ENCODE results near the gene HPGDS.

Gene HPGDS

GRCh38 chr4:94358101-94358500 is 15.5 kb upstream of the HPGDS start:
- Histone ChIP-seq H3K27ac (ENCODE audit: low read depth, low read length, poor library complexity, severe bottlenecking) (no peak overlapping the region), H3K9me2 (ENCODE audit: low read depth, low read length) (no peaks in the 10 kb centered on the region)

GRCh38 chr4:94357624-94358023 is 15.0 kb upstream of the HPGDS start:
- Histone ChIP-seq H3K9me3 (ENCODE audit: low read length) (no peaks in the 10 kb centered on the region), H3K4me3 (ENCODE audit: low read depth, low read length, poor library complexity, severe bottlenecking) (no peak overlapping the region), H3K36me3 (ENCODE audit: insufficient read depth, low read length) (no peaks in the 10 kb centered on the region), H3K4me2 (ENCODE audit: low read length) (no peak overlapping the region), H3K79me2 (ENCODE audit: insufficient read depth, low read length) (no peaks in the 10 kb centered on the region), H3K4me1 (ENCODE audit: insufficient read depth, low read length, severe bottlenecking) (no peaks in the 10 kb centered on the region), H3K27ac (ENCODE audit: low read depth, low read length, poor library complexity, severe bottlenecking) (no peak overlapping the region), H3K27me3 (ENCODE audit: insufficient read depth, low read length) (no peaks in the 10 kb centered on the region), H4K20me1 (ENCODE audit: insufficient read depth, low read length) (no peaks in the 10 kb centered on the region), H3K9me2 (ENCODE audit: low read depth, low read length) (no peaks in the 10 kb centered on the region), H3K9ac (ENCODE audit: low read length) (no peak overlapping the region), H3F3A (ENCODE audit: insufficient read depth, low read length) (no peaks in the 10 kb centered on the region), H2AFZ (ENCODE audit: low read length) (no peak overlapping the region)
- TF ChIP-seq EZH2 (IDR thresholded peaks at IDR 0.05; ENCODE audit: borderline replicate concordance, low read length) (no peak), CTCF (IDR thresholded peaks at IDR 0.05; ENCODE audit: low read length) (no peak)

More at GRCh38 chr4:94358101-94358500, 15.5 kb upstream of the HPGDS start:
- Histone ChIP-seq H3K4me3 (ENCODE audit: low read depth, low read length, poor library complexity, severe bottlenecking) (no peak overlapping the region), H3K4me2 (ENCODE audit: low read length) (no peak overlapping the region), H3K9ac (ENCODE audit: low read length) (no peak overlapping the region), H2AFZ (ENCODE audit: low read length) (no peak overlapping the region), H3F3A (ENCODE audit: insufficient read depth, low read length) (no peaks in the 10 kb centered on the region), H3K4me1 (ENCODE audit: insufficient read depth, low read length, severe bottlenecking) (no peaks in the 10 kb centered on the region), H3K9me3 (ENCODE audit: low read length) (no peaks in the 10 kb centered on the region), H3K27me3 (ENCODE audit: insufficient read depth, low read length) (no peaks in the 10 kb centered on the region), H3K36me3 (ENCODE audit: insufficient read depth, low read length) (no peaks in the 10 kb centered on the region), H4K20me1 (ENCODE audit: insufficient read depth, low read length) (no peaks in the 10 kb centered on the region), H3K79me2 (ENCODE audit: insufficient read depth, low read length) (no peaks in the 10 kb centered on the region)
- no peak for TF ChIP-seq CTCF (IDR thresholded peaks at IDR 0.05; ENCODE audit: low read length)
- no peak for TF ChIP-seq EZH2 (IDR thresholded peaks at IDR 0.05; ENCODE audit: borderline replicate concordance, low read length)

DNA sequence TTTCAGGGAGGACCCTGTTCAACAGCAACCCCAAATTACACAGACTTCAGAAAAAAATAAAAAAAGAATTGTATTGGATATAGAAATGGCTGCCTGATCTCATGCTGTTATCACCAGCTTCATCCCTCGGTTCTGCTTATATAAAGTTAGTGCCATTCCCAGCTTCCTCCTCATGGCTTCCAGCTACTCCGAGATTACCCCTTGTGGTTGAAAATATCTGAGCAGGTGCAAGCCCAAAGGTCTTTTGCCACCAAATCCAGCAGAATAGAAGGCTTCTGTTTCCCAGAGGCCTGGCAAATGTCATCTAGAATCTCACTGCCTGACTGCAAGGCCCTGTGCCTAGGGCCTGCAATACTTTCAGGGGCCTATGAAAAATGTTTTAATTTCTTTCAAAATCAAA is 13.8 kb upstream of the HPGDS start:
- no peaks in the 10 kb centered on the region for H3K27me3 ChIP-seq (ENCODE audit: insufficient read depth, low read length)
- no peaks in the 10 kb centered on the region for H3K4me1 ChIP-seq (ENCODE audit: insufficient read depth, low read length, severe bottlenecking)
- no peaks in the 10 kb centered on the region for H3F3A ChIP-seq (ENCODE audit: insufficient read depth, low read length)
- H3K9me3 ChIP-seq (ENCODE audit: low read length), result no peaks in the 10 kb centered on the region
- no peaks in the 10 kb centered on the region for H3K9me2 ChIP-seq (ENCODE audit: low read depth, low read length)
- no peaks in the 10 kb centered on the region for H3K36me3 ChIP-seq (ENCODE audit: insufficient read depth, low read length)
- H3K79me2 ChIP-seq (ENCODE audit: insufficient read depth, low read length), result no peaks in the 10 kb centered on the region
- no peak overlapping the region for H3K4me2 ChIP-seq (ENCODE audit: low read length)
- no peak overlapping the region for H2AFZ ChIP-seq (ENCODE audit: low read length)
- TF ChIP-seq EZH2 (IDR thresholded peaks at IDR 0.05; ENCODE audit: borderline replicate concordance, low read length) (no peak), CTCF (IDR thresholded peaks at IDR 0.05; ENCODE audit: low read length) (no peak)
- no peak overlapping the region for H3K27ac ChIP-seq (ENCODE audit: low read depth, low read length, poor library complexity, severe bottlenecking)
- H4K20me1 ChIP-seq (ENCODE audit: insufficient read depth, low read length), result no peaks in the 10 kb centered on the region
- H3K4me3 ChIP-seq (ENCODE audit: low read depth, low read length, poor library complexity, severe bottlenecking), result no peak overlapping the region
- H3K9ac ChIP-seq (ENCODE audit: low read length), result no peak overlapping the region
